Panc1 (cell line): Measurements from ENCODE around the gene SLC12A7.

Experiments
- POLR2AphosphoS5 ChIP-seq: IDR thresholded peaks from 2 replicates; pipeline ENCODE4 v1.6.1; 2012; ENCODE audit warnings: mild to moderate bottlenecking, low read depth, low read length, moderate library complexity
- TCF7L2 ChIP-seq: IDR thresholded peaks from 2 replicates; pipeline ENCODE4 v1.6.1; 2011; ENCODE audit warnings: mild to moderate bottlenecking, low read depth, low read length, inconsistent platforms
- TF ChIP-seq, protein P1 (sequence below): fragments of 450-650 bp; IDR thresholded peaks from 2 replicates; pipeline ENCODE4 v1.5.1; 2017; ENCODE audit warnings: mild to moderate bottlenecking

DNA sequence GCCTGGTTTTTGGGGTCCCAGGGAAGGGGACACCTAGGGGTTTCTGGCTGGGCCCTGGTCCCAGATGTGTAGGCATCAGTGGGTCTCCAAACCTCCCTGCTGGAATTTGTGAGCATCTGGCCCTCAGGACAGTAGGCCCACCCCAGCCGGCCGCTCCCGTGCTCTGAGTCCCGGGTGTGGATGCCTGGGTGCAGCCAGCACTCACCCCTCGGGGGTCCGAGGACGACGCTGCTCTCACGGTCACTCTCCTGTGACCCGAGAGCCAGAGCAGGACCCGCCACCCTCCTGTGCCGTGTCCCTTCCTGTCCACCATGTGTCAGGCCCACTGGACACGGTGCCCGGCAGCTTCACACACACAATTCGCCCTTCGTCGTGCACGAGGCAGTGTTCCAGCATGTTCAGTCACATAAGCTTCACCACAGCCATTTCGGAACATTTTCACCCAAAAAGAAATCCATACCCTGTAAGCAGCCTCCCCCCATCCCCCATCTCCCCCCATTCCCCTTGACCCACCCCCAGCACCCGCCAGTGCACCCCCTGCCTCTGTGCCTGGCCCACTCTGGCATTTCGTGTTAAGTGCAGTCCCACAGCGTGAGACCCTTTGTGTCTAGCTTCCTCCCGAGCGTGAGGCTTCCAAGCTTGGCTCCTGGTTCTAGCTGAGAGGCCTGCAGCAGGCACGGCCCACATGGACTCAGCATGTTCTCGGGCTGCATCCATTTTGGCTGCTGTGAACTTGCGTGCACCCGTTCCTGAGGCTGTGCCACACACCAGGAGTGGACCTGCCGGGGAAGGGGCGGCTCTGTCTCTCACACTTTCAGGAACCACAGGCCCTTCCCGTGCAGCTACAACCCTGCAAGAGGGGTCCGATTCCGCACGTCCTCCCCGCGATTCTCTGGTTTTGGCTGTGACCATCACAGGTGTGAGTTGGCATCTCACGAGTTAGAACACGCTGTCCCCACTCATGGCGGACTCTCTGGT, 62.7 kb downstream of the SLC12A7 start:
- TF ChIP-seq, protein P1, sequence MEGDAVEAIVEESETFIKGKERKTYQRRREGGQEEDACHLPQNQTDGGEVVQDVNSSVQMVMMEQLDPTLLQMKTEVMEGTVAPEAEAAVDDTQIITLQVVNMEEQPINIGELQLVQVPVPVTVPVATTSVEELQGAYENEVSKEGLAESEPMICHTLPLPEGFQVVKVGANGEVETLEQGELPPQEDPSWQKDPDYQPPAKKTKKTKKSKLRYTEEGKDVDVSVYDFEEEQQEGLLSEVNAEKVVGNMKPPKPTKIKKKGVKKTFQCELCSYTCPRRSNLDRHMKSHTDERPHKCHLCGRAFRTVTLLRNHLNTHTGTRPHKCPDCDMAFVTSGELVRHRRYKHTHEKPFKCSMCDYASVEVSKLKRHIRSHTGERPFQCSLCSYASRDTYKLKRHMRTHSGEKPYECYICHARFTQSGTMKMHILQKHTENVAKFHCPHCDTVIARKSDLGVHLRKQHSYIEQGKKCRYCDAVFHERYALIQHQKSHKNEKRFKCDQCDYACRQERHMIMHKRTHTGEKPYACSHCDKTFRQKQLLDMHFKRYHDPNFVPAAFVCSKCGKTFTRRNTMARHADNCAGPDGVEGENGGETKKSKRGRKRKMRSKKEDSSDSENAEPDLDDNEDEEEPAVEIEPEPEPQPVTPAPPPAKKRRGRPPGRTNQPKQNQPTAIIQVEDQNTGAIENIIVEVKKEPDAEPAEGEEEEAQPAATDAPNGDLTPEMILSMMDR: no peak
- peak; percentile 58 for TF ChIP-seq POLR2AphosphoS5
- no peak for TF ChIP-seq TCF7L2
